Left ventricle myocardium inferior (tissue), 1 donor: ENCODE measurements around the gene CCS. TPM values are rescaled to one million over a fixed set of nuclear protein-coding genes. Genes with fewer than 3 reads are reported as not detected.

Experiments
- DNase-seq: peaks from one replicate; pipeline ENCODE4 v3.0.0-alpha.2; 2020
- H3K27ac ChIP-seq: fragments of 200-600 bp; replicated peaks from 2 replicates; pipeline ENCODE4 v1.8.0; 2021
- H3K27me3 ChIP-seq: fragments of 200-600 bp; 2 replicates; pipeline ENCODE4 v1.8.0; 2021; ENCODE audit warnings: low read depth
- H3K36me3 ChIP-seq: fragments of 200-600 bp; 2 replicates; pipeline ENCODE4 v1.8.0; 2021
- H3K4me1 ChIP-seq: fragments of 200-600 bp; 2 replicates; pipeline ENCODE4 v1.8.0; 2021
- H3K4me3 ChIP-seq: fragments of 200-600 bp; 2 replicates; pipeline ENCODE4 v1.8.0; 2021; ENCODE audit warnings: mild to moderate bottlenecking, moderate library complexity
- H3K9me3 ChIP-seq: fragments of 200-600 bp; replicated peaks from 2 replicates; pipeline ENCODE4 v1.8.0; 2021
- CTCF ChIP-seq: fragments of 200-600 bp; IDR thresholded peaks from 2 replicates; pipeline ENCODE4 v1.8.0; 2021; ENCODE audit warnings: antibody characterized with exemption, mild to moderate bottlenecking, borderline replicate concordance
- intact Hi-C: fragments of 100-400 bp; cut with micrococcal nuclease; formaldehyde crosslinking; loops from one replicate; pipeline ENCODE4 v1.11.0; 2022
- total RNA-seq: library from RNA; stranded (reverse); fragmentation: NEBNext Ultra II Directional; extraction: Animal tissue kit (Norgen Biotek cat#: 25700); gene quantifications from one replicate; pipeline ENCODE4 v1.2.1, GENCODE V29; 2021
- donor health status: DM: no; HTN: yes; CAD: no; lungs with severe emphysema.

Gene CCS
- total RNA-seq, 1 donor from 2014 or later = 25.3 TPM

- TF ChIP-seq CTCF = no peak
- peak; percentile 80 for DNase-seq
- Histone ChIP-seq H3K4me3 (peak overlapping the region; percentile 73), H3K36me3 (no peaks in the 10 kb centered on the region), H3K4me1 (peaks cover 72% of the 10 kb centered on the region), H3K9me3 (no peaks in the 10 kb centered on the region), H3K27ac (peak overlapping the region; percentile 93), H3K27me3 (no peaks in the 10 kb centered on the region)
- intact Hi-C loops = no loop called here
Observed at GRCh38 chr11:66617155-66617834, 24.3 kb downstream of the CCS start.

- H3K27ac ChIP-seq = peak overlapping the region; percentile 93
- peak overlapping the region; percentile 73 for H3K4me3 ChIP-seq
- peaks cover 88% of the 10 kb centered on the region for H3K4me1 ChIP-seq
- no peak for TF ChIP-seq CTCF
- peaks cover 11% of the 10 kb centered on the region for H3K36me3 ChIP-seq
- no peaks in the 10 kb centered on the region for H3K27me3 ChIP-seq
- H3K9me3 ChIP-seq = no peaks in the 10 kb centered on the region
- intact Hi-C loops = no loop called here
- no peak for DNase-seq
Observed at GRCh38 chr11:66619080-66619554, 26.1 kb downstream of the CCS start.

GRCh38 chr11:66624450-66624849, 31.5 kb downstream of the CCS start:
- Histone ChIP-seq H3K27ac (no peak overlapping the region), H3K4me3 (no peak overlapping the region), H3K4me1 (peaks cover 86% of the 10 kb centered on the region), H3K27me3 (no peaks in the 10 kb centered on the region), H3K9me3 (no peaks in the 10 kb centered on the region), H3K36me3 (peaks cover 65% of the 10 kb centered on the region)
- DNase-seq = no peak
- intact Hi-C loops = no loop called here
- no peak for TF ChIP-seq CTCF

GRCh38 chr11:66625041-66625751, 32.2 kb downstream of the CCS start:
- Histone ChIP-seq H3K27me3 (no peaks in the 10 kb centered on the region), H3K4me3 (no peak overlapping the region), H3K9me3 (no peaks in the 10 kb centered on the region), H3K27ac (no peak overlapping the region), H3K4me1 (peaks cover 78% of the 10 kb centered on the region), H3K36me3 (peaks cover 70% of the 10 kb centered on the region)
- no peak for DNase-seq
- no peak for TF ChIP-seq CTCF
- intact Hi-C loops = no loop called here

GRCh38 chr11:66625752-66626149, 32.8 kb downstream of the CCS start:
- intact Hi-C loops = no loop called here
- peaks cover 70% of the 10 kb centered on the region for H3K36me3 ChIP-seq

More at GRCh38 chr11:66625752-66626149, 32.8 kb downstream of the CCS start:
- no peak for TF ChIP-seq CTCF
- no peak overlapping the region for H3K27ac ChIP-seq
- no peaks in the 10 kb centered on the region for H3K9me3 ChIP-seq
- H3K27me3 ChIP-seq = no peaks in the 10 kb centered on the region
- H3K4me3 ChIP-seq = no peak overlapping the region
- no peak for DNase-seq
- H3K4me1 ChIP-seq = peaks cover 73% of the 10 kb centered on the region
